Measurements from ENCODE around the gene TMEM115. TPM values are rescaled to one million over a fixed set of nuclear protein-coding genes. Genes with fewer than 3 reads are reported as not detected.
A peak's percentile ranks its signal among the peaks of the same experiment; 100 is the strongest.

TMEM115 gene
- total and polyA plus RNA-seq, 2 of the 13 experiments (the other 11 are each of a cell fraction or from before 2014, with no cell fraction given) = 22.1 to 30.7 TPM

- no peak; the same call in 1 of the 2 replicates for TF ChIP-seq TFDP2 (CRISPR knock-in tag; IDR thresholded peaks at IDR 0.05)
- TF ChIP-seq POLR2AphosphoS2 (IDR thresholded peaks at IDR 0.05; ENCODE audit: low read depth, low read length) = no peak
- TF ChIP-seq SNAI1 (CRISPR knock-in tag; IDR thresholded peaks at IDR 0.05; ENCODE audit: borderline replicate concordance) = 0 out of 2 replicates have a peak, but pooled peaks have one; percentile 30
- TF ChIP-seq RBM22 (optimal IDR thresholded peaks at IDR 0.05; ENCODE audit: low read length) = no peak
- 0 out of 2 replicates have a peak, but pooled peaks have one; percentile 3 for TF ChIP-seq TRAFD1 (CRISPR knock-in tag; IDR thresholded peaks at IDR 0.05; ENCODE audit: borderline replicate concordance)
- TF ChIP-seq ZNF720 (CRISPR knock-in tag; IDR thresholded peaks at IDR 0.05) = no peak
- peak; percentile 53; the same call in 1 of the 2 replicates for TF ChIP-seq ZNF574 (CRISPR knock-in tag; IDR thresholded peaks at IDR 0.05)
- TF ChIP-seq NONO (IDR thresholded peaks at IDR 0.05) = peak; percentile 82; the same call in 1 of the 2 replicates
- peak; percentile 46 for TF ChIP-seq NONO (CRISPR knock-in tag; conservative IDR thresholded peaks at IDR 0.05)
- peak; percentile 47 for TF ChIP-seq RARA (CRISPR knock-in tag; IDR thresholded peaks at IDR 0.05)
- TF ChIP-seq RFX3 (CRISPR knock-in tag; IDR thresholded peaks at IDR 0.05) = no peak
- TF ChIP-seq ZNF629 (CRISPR knock-in tag; conservative IDR thresholded peaks at IDR 0.05) = no peak
- no peak for TF ChIP-seq AKNA (CRISPR knock-in tag; IDR thresholded peaks at IDR 0.05; ENCODE audit: borderline replicate concordance)
- TF ChIP-seq ZBTB42 (CRISPR knock-in tag; IDR thresholded peaks at IDR 0.05) = no peak
- no peak for TF ChIP-seq ZNF3 (CRISPR knock-in tag; IDR thresholded peaks at IDR 0.05)
- TF ChIP-seq PAWR (CRISPR knock-in tag; IDR thresholded peaks at IDR 0.05; ENCODE audit: borderline replicate concordance) = no peak; the same call in 1 of the 2 replicates
- TF ChIP-seq CCAR2 (optimal IDR thresholded peaks at IDR 0.05; ENCODE audit: low read depth, low read length) = no peak
- TF ChIP-seq FOSL1 (CRISPR knock-in tag; IDR thresholded peaks at IDR 0.05; ENCODE audit: borderline replicate concordance) = no peak
- TF ChIP-seq ZNF746 (CRISPR knock-in tag; IDR thresholded peaks at IDR 0.05) = peak; percentile 74
Observed at GRCh38 chr3:50321336-50322114, 37.8 kb downstream of the TMEM115 start (continued).

Data from HepG2 (cell line).